NCI-H82 treated with DMSO at 0.1 percent for 48 hours (cell line): ENCODE measurements around the gene LAMC1.

Source experiments
- DNase-seq: peaks from one replicate; lab custom pipeline; 2025; ENCODE audit not compliant: unreplicated experiment; lab: John Stamatoyannopoulos, UW

Gene LAMC1

GRCh38 chr1:183101841-183102276, 78.6 kb downstream of the LAMC1 start:
- DNase-seq: no peak

GRCh38 chr1:183103147-183103546, 79.9 kb downstream of the LAMC1 start:
- no peak for DNase-seq

GRCh38 chr1:183103577-183103976, 80.4 kb downstream of the LAMC1 start:
- no peak for DNase-seq

- DNase-seq: no peak
Measured at GRCh38 chr1:183105449-183105848, 82.2 kb downstream of the LAMC1 start.

GRCh38 chr1:183106166-183106565, 82.9 kb downstream of the LAMC1 start:
- no peak for DNase-seq

- DNase-seq: no peak
Measured at GRCh38 chr1:183106746-183107145, 83.5 kb downstream of the LAMC1 start.

GRCh38 chr1:183110326-183110880, 87.2 kb downstream of the LAMC1 start:
- DNase-seq: no peak

GRCh38 chr1:183114441-183114840, 91.2 kb downstream of the LAMC1 start:
- no peak for DNase-seq

GRCh38 chr1:183116416-183116815, 93.2 kb downstream of the LAMC1 start:
- DNase-seq: no peak

GRCh38 chr1:183121609-183122008, 98.4 kb downstream of the LAMC1 start:
- no peak for DNase-seq

- DNase-seq: no peak
Measured at GRCh38 chr1:183124259-183124658, 101.0 kb downstream of the LAMC1 start.

GRCh38 chr1:183125279-183125999, 102.2 kb downstream of the LAMC1 start:
- DNase-seq: no peak

GRCh38 chr1:183126000-183126366, 102.8 kb downstream of the LAMC1 start:
- no peak for DNase-seq

- DNase-seq: no peak
Measured at GRCh38 chr1:183126528-183126927, 103.3 kb downstream of the LAMC1 start.

GRCh38 chr1:183129921-183130690, 106.9 kb downstream of the LAMC1 start:
- no peak for DNase-seq

- DNase-seq: no peak
Measured at GRCh38 chr1:183131166-183131565, 107.9 kb downstream of the LAMC1 start.

GRCh38 chr1:183135336-183135735, 112.1 kb downstream of the LAMC1 start:
- DNase-seq: no peak

- no peak for DNase-seq
Measured at GRCh38 chr1:183137782-183138181, 114.6 kb downstream of the LAMC1 start.

- DNase-seq: no peak
Measured at GRCh38 chr1:183138301-183138700, 115.1 kb downstream of the LAMC1 start.

- no peak for DNase-seq
Measured at GRCh38 chr1:183139281-183139942, 116.2 kb downstream of the LAMC1 start.

- DNase-seq: no peak
Measured at GRCh38 chr1:183140633-183141032, 117.4 kb downstream of the LAMC1 start.

- no peak for DNase-seq
Measured at GRCh38 chr1:183142171-183142570, 119.0 kb downstream of the LAMC1 start.
